ENCODE results near the gene CNKSR1. TPM values are rescaled to one million over a fixed set of nuclear protein-coding genes. Genes with fewer than 3 reads are reported as not detected.

Gene CNKSR1, protein sequence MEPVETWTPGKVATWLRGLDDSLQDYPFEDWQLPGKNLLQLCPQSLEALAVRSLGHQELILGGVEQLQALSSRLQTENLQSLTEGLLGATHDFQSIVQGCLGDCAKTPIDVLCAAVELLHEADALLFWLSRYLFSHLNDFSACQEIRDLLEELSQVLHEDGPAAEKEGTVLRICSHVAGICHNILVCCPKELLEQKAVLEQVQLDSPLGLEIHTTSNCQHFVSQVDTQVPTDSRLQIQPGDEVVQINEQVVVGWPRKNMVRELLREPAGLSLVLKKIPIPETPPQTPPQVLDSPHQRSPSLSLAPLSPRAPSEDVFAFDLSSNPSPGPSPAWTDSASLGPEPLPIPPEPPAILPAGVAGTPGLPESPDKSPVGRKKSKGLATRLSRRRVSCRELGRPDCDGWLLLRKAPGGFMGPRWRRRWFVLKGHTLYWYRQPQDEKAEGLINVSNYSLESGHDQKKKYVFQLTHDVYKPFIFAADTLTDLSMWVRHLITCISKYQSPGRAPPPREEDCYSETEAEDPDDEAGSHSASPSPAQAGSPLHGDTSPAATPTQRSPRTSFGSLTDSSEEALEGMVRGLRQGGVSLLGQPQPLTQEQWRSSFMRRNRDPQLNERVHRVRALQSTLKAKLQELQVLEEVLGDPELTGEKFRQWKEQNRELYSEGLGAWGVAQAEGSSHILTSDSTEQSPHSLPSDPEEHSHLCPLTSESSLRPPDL
- total RNA-seq (2014; rRNA removed) (32.1 and 34.5 TPM in 2 replicates), Bru-seq, nascent RNA (percentile 62 among the genes with signal in this experiment), BruChase-seq, experiment 1, labeled RNA remaining after a 6-hour chase (percentile 75 among the genes with signal in this experiment), BruChase-seq, experiment 2, labeled RNA remaining after a 2-hour chase (percentile 67 among the genes with signal in this experiment)
- long read RNA-seq, transcript CNKSR1-201 (21 exons, 2,625 nt): major isoform, 7 of 36 reads
- long read RNA-seq, partial matches to known transcripts: 13 of 36 reads
- long read RNA-seq, other reads (novel, unspliced or antisense): 13 of 36 reads

- Histone ChIP-seq H3K4me3 (ENCODE audit: low read length) (peak within 1 kb of the TSS; percentile 73), H3K36me3 (ENCODE audit: low read depth, low read length) (no peaks in the 10 kb centered on the region), H4K20me1 (ENCODE audit: low read length) (no peaks in the 10 kb centered on the region), H3K9me2 (replicated peaks; ENCODE audit: low read length) (no peaks in the 10 kb centered on the region), H2AFZ (ENCODE audit: low read length) (peak within 1 kb of the TSS; percentile 58), H3K79me2 (ENCODE audit: low read length) (peaks cover 13% of the 10 kb centered on the region), H3K27ac (ENCODE audit: low read length) (peak within 1 kb of the TSS; percentile 31), H3F3A (ENCODE audit: low read length, unreplicated experiment) (no peaks in the 10 kb centered on the region), H3K4me1 (ENCODE audit: insufficient read depth, low read length) (peaks cover 27% of the 10 kb centered on the region), H3K4me2 (ENCODE audit: low read length) (peak within 1 kb of the TSS; percentile 84), H3K9me3 (ENCODE audit: low read length) (no peaks in the 10 kb centered on the region), H3K9ac (ENCODE audit: low read length) (peak within 1 kb of the TSS; percentile 60), H3K27me3 (ENCODE audit: low read length) (no peaks in the 10 kb centered on the region)
- TF ChIP-seq, protein P1, sequence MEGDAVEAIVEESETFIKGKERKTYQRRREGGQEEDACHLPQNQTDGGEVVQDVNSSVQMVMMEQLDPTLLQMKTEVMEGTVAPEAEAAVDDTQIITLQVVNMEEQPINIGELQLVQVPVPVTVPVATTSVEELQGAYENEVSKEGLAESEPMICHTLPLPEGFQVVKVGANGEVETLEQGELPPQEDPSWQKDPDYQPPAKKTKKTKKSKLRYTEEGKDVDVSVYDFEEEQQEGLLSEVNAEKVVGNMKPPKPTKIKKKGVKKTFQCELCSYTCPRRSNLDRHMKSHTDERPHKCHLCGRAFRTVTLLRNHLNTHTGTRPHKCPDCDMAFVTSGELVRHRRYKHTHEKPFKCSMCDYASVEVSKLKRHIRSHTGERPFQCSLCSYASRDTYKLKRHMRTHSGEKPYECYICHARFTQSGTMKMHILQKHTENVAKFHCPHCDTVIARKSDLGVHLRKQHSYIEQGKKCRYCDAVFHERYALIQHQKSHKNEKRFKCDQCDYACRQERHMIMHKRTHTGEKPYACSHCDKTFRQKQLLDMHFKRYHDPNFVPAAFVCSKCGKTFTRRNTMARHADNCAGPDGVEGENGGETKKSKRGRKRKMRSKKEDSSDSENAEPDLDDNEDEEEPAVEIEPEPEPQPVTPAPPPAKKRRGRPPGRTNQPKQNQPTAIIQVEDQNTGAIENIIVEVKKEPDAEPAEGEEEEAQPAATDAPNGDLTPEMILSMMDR (conservative IDR thresholded peaks at IDR 0.05; ENCODE audit: low read depth, low read length): peak; percentile 58
- TF ChIP-seq EZH2 (IDR thresholded peaks at IDR 0.05; ENCODE audit: low read length, unreplicated experiment): no peak
- no TSS peak for BruUV-seq (replicated peaks)
- POLR2A ChIA-PET (ENCODE audit: unreplicated experiment): interaction anchor here (0.6 kb wide), 1 partner anchor 201 kb away, joined by 9 read pairs; no protein-coding TSS in a partner anchor
- CTCF ChIA-PET: interaction anchor here (0.6 to 1.3 kb wide), 3 partner anchors 57 to 222 kb away, joined by 3 to 5 read pairs (median 3); partner anchors contain the start of gene CEP85
- ATAC-seq (peak; percentile 88), DNase-seq (peak; percentile 85)
- intact Hi-C loops (cut with micrococcal nuclease): no loop called here
Measured at GRCh38 chr1:26177182-26177684, at the start of gene CNKSR1. TSS of gene CNKSR1 (plus strand) at chr1:26177491. CDS start at chr1:26177548, 57 bp downstream.

GRCh38 chr1:26129778-26130177 lies 47.5 kb upstream of the CNKSR1 start:
- Histone ChIP-seq H3F3A (ENCODE audit: low read length, unreplicated experiment) (peaks cover 4% of the 10 kb centered on the region), H3K36me3 (ENCODE audit: low read depth, low read length) (no peaks in the 10 kb centered on the region), H3K9me2 (replicated peaks; ENCODE audit: low read length) (no peaks in the 10 kb centered on the region), H3K4me1 (ENCODE audit: insufficient read depth, low read length) (peaks cover 32% of the 10 kb centered on the region), H4K20me1 (ENCODE audit: low read length) (no peaks in the 10 kb centered on the region), H3K79me2 (ENCODE audit: low read length) (peaks cover 12% of the 10 kb centered on the region), H3K9ac (ENCODE audit: low read length) (no peak overlapping the region), H3K4me3 (ENCODE audit: low read length) (no peak overlapping the region), H3K9me3 (ENCODE audit: low read length) (no peaks in the 10 kb centered on the region), H2AFZ (ENCODE audit: low read length) (no peak overlapping the region), H3K27ac (ENCODE audit: low read length) (no peak overlapping the region), H3K27me3 (ENCODE audit: low read length) (no peaks in the 10 kb centered on the region), H3K4me2 (ENCODE audit: low read length) (no peak overlapping the region)
- no TSS peak for BruUV-seq (replicated peaks)
- ChIA-PET CTCF (no interaction called here), POLR2A (ENCODE audit: unreplicated experiment) (no interaction called here)
- TF ChIP-seq EZH2phosphoT487 (IDR thresholded peaks at IDR 0.05; ENCODE audit: borderline replicate concordance, low read length): no peak
- TF ChIP-seq EZH2 (IDR thresholded peaks at IDR 0.05; ENCODE audit: low read length, unreplicated experiment): no peak
- TF ChIP-seq, protein P1 (conservative IDR thresholded peaks at IDR 0.05; ENCODE audit: low read depth, low read length): no peak
- no peak for DNase-seq
- intact Hi-C loops (cut with micrococcal nuclease): no loop called here
- no peak for ATAC-seq

Data from PC-3 (cell line).